Sigmoid colon (tissue), 7 donors: ENCODE results near the gene REELD1. TPM values are rescaled to one million over a fixed set of nuclear protein-coding genes. Genes with fewer than 3 reads are reported as not detected.
A peak's percentile ranks its signal among the peaks of the same experiment; 100 is the strongest.

Experiments
- DNase-seq: peaks from one replicate; pipeline ENCODE4 v3.0.0-alpha.2; 2019
- H3K27ac ChIP-seq, 4 donors: fragments of 200-600 bp; sonication (generic); one replicate each; pipeline ENCODE4 v1.5.1; 2016 to 2019; ENCODE audit warnings: mild to moderate bottlenecking in 1 of 4
- H3K27me3 ChIP-seq, 3 donors: fragments of 200-600 bp; sonication (generic); one replicate each; pipeline ENCODE4 v1.5.1; 2019; ENCODE audit warnings: mild to moderate bottlenecking in 1 of 3
- H3K36me3 ChIP-seq, 4 donors: fragments of 200-600 bp; sonication (generic); one replicate each; pipeline ENCODE4 v1.5.1; 2016 to 2019
- H3K4me1 ChIP-seq, 4 donors: fragments of 200-600 bp; sonication (generic); one replicate each; pipeline ENCODE4 v1.5.1; 2017 to 2019
- H3K4me3 ChIP-seq, 4 donors: fragments of 200-600 bp; sonication (generic); one replicate each; pipeline ENCODE4 v1.5.1; 2017 to 2019; ENCODE audit warnings: mild to moderate bottlenecking in 2 of 4, moderate library complexity in 1 of 4
- H3K9me3 ChIP-seq, 4 donors: fragments of 200-600 bp in 3 of 4; sonication (generic) in 3 of 4; one replicate each; pipeline versions ENCODE4 v1.5.1 to v1.6.1; 2013 to 2019
- CTCF ChIP-seq, 4 experiments: fragments of 450-650 bp in 3 of 4; fragments of 200-600 bp in 1 of 4; IDR thresholded peaks; one replicate each; pipeline ENCODE4 v1.5.1; 2016 to 2019; ENCODE audit warnings: antibody characterized with exemption in 4 of 4, mild to moderate bottlenecking in 3 of 4, moderate library complexity in 2 of 4
- EP300 ChIP-seq, 4 donors: sonication (generic); formaldehyde crosslinking; IDR thresholded peaks; one replicate each; pipeline ENCODE4 v1.6.1; 2017; ENCODE audit warnings: antibody characterized with exemption in 4 of 4
- POLR2A ChIP-seq, 2 donors: fragments of 450-650 bp; IDR thresholded peaks; one replicate each; pipeline ENCODE4 v1.6.1; 2016; ENCODE audit warnings: antibody characterized with exemption in 2 of 2, mild to moderate bottlenecking in 2 of 2, moderate library complexity in 2 of 2
- POLR2AphosphoS5 ChIP-seq, 4 donors: sonication (generic); formaldehyde crosslinking; IDR thresholded peaks; one replicate each; pipeline ENCODE4 v1.6.1; 2017; ENCODE audit warnings: antibody characterized with exemption in 4 of 4
- whole genome bisulfite sequencing, 2 donors: extraction: QIAGEN DNeasy Blood & Tissue Kit; methylation state at CpG; one replicate each; pipeline ENCODE4 v1.1.7; 2013; 5-methylcytosine and 5-hydroxymethylcytosine counted together
- intact Hi-C: fragments of 100-400 bp; cut with DNase I; formaldehyde crosslinking; loops from one replicate; pipeline ENCODE4 v1.15.1; 2023
- polyA plus RNA-seq, 3 donors: library from polyadenylated mRNA; stranded (reverse); fragments of 200-250 nt; gene quantifications; one replicate each; pipeline ENCODE4 v1.2.3, GENCODE V29; 2013
- total RNA-seq, 4 donors: library from RNA; depleted of rRNA; stranded (reverse); fragments of >200 nt; gene quantifications; one replicate each; pipeline ENCODE4 v1.1.0, GENCODE V29; 2016
- donor health status: healthy with polysubstance abuse.
- donor health status: Bipolar disorder and iron deficiency.
- donor health status: healthy.

The REELD1 gene
- total and polyA plus RNA-seq, 7 donors = 0.13 to 0.36 TPM; not detected in 5

DNA sequence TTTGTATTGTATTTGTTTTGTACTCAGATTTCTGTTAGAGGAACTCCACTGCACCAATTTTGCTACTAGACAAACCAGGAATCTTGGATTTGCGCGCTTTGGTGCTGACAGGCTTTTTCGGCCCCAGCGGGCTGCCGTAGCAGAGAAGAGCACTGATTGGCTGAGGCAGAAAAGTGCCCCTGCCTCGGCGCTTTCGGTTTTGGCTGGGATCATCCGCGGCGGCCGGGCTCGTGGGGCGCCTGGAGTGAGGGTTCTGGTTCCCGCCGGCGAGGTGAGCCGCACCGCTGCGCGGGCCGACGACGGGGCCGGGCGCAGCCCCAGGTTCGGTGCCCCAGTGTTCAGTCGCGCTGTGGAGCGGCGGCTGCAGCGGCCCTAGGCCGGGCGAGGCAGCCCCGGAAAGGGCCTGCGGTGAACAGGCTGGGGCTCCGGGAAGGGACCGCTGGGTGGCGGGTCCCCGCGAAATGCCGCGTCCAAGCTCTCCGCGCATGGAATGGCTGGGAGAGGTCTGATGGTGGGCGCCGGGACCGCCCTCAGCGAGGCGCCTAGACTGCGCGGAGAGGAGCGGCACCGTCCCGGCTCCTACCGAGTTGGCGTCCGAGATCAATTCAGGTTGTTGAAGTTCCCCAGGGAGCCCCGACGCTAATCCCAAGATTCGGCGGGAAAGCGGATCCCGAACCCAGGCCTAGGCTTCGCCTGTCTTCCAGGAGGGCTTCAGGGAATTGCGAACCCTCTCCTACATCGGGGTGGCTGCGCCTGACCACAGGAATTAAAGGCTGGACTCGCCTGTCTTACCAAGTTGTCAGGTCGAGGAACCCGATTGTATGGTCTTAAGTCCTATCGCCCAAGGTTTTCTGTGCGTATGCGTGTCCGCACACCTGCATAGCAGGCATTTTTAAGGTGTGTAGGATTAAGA is 38.5 kb upstream of the REELD1 start, which contains the start of gene LSM6:
LSM6 (plus strand) TSS at position 178 of the 913 bp plus-strand sequence. CDS start 7,204 bp downstream, outside the sequence.
- WGBS, 2 donors = 0% methylated on average over 75 of the region's 75 CpGs
- Histone ChIP-seq H3K27ac (peak within 1 kb of the TSS; percentile 93 to 95 (median 93)), H3K27me3 (no peaks in the 10 kb centered on the region), H3K4me3 (peak within 1 kb of the TSS; percentile 87 to 92 (median 88)), H3K9me3 (no peaks in the 10 kb centered on the region), H3K36me3 (no peaks in the 10 kb centered on the region), H3K4me1 (peaks cover 0 to 42% (median 33%) of the 10 kb centered on the region in 4 donors)
- peak; percentile 91 for DNase-seq
- intact Hi-C loops = loop anchor here (2.0 to 10.0 kb wide), 5 partner anchors 238 to 1081 kb away; partner anchors contain the start of genes ABCE1, ANAPC10, MMAA and ZNF827
- TF ChIP-seq EP300 (IDR thresholded peaks at IDR 0.05) (peak in 2 of 4 donors; percentile 13 to 33), POLR2A (IDR thresholded peaks at IDR 0.05) (peak in 1 of 2 donors; percentile 15), POLR2AphosphoS5 (IDR thresholded peaks at IDR 0.05) (peak; percentile 56 to 80 (median 78)), CTCF (IDR thresholded peaks at IDR 0.05) (no peak)

- WGBS, 2 donors = 57 to 72% methylated on average over 2 of the region's 2 CpGs
- Histone ChIP-seq H3K4me3 (peak overlapping the region in 2 of 4 donors; percentile 87 to 89), H3K4me1 (peaks cover 0 to 42% (median 34%) of the 10 kb centered on the region in 4 donors), H3K36me3 (no peaks in the 10 kb centered on the region), H3K27me3 (no peaks in the 10 kb centered on the region), H3K9me3 (no peaks in the 10 kb centered on the region), H3K27ac (no peak overlapping the region)
- TF ChIP-seq POLR2A (IDR thresholded peaks at IDR 0.05) (no peak), CTCF (IDR thresholded peaks at IDR 0.05) (no peak), EP300 (IDR thresholded peaks at IDR 0.05) (no peak), POLR2AphosphoS5 (IDR thresholded peaks at IDR 0.05) (no peak)
- DNase-seq = no peak
- intact Hi-C loops = loop anchor here (2.0 to 10.0 kb wide), 5 partner anchors 240 to 1082 kb away; partner anchors contain the start of genes ABCE1, ANAPC10, MMAA and ZNF827
These were observed 37.4 kb upstream of the REELD1 start for GRCh38 chr4:146176891-146177290.

- 83 to 94% methylated on average over 8 of the region's 8 CpGs for WGBS, 2 donors
- peaks cover 0 to 1% (median 0%) of the 10 kb centered on the region in 4 donors for H3K36me3 ChIP-seq
- DNase-seq = no peak
- no peak overlapping the region for H3K4me3 ChIP-seq
- intact Hi-C loops = loop anchor here (5.0 to 10.0 kb wide), 4 partner anchors 241 to 1083 kb away; partner anchors contain the start of genes ABCE1, ANAPC10 and ZNF827
- no peaks in the 10 kb centered on the region for H3K9me3 ChIP-seq
- peaks cover 0 to 42% (median 34%) of the 10 kb centered on the region in 4 donors for H3K4me1 ChIP-seq
- TF ChIP-seq EP300 (IDR thresholded peaks at IDR 0.05) (no peak), CTCF (IDR thresholded peaks at IDR 0.05) (no peak), POLR2A (IDR thresholded peaks at IDR 0.05) (no peak), POLR2AphosphoS5 (IDR thresholded peaks at IDR 0.05) (no peak)
- no peak overlapping the region for H3K27ac ChIP-seq
- no peaks in the 10 kb centered on the region for H3K27me3 ChIP-seq
These were observed 36.2 kb upstream of the REELD1 start for GRCh38 chr4:146178126-146178525.

GRCh38 chr4:146179784-146180370 is 34.5 kb upstream of the REELD1 start:
- no peaks in the 10 kb centered on the region for H3K27me3 ChIP-seq
- WGBS, 2 donors = 72 to 81% methylated on average over 7 of the region's 7 CpGs
- no peak overlapping the region for H3K27ac ChIP-seq
- TF ChIP-seq POLR2A (IDR thresholded peaks at IDR 0.05) (no peak), EP300 (IDR thresholded peaks at IDR 0.05) (no peak), CTCF (IDR thresholded peaks at IDR 0.05) (no peak), POLR2AphosphoS5 (IDR thresholded peaks at IDR 0.05) (no peak)
- H3K36me3 ChIP-seq = peaks cover 0 to 10% (median 5%) of the 10 kb centered on the region in 4 donors
- no peak overlapping the region for H3K4me3 ChIP-seq
- no peak for DNase-seq
- intact Hi-C loops = loop anchor here (5.0 to 10.0 kb wide), 5 partner anchors 243 to 1843 kb away; partner anchors contain the start of genes ABCE1, ANAPC10 and ZNF827
- no peaks in the 10 kb centered on the region for H3K9me3 ChIP-seq
- H3K4me1 ChIP-seq = peaks cover 0 to 42% (median 34%) of the 10 kb centered on the region in 4 donors
